HS-27A (cell line): ENCODE data around the gene TAB2.

Experiments
- DNase-seq: peaks from one replicate; pipeline ENCODE4 v3.0.0-alpha.2; 2012; ENCODE audit warnings: low read depth, missing footprints

TAB2 gene

DNA sequence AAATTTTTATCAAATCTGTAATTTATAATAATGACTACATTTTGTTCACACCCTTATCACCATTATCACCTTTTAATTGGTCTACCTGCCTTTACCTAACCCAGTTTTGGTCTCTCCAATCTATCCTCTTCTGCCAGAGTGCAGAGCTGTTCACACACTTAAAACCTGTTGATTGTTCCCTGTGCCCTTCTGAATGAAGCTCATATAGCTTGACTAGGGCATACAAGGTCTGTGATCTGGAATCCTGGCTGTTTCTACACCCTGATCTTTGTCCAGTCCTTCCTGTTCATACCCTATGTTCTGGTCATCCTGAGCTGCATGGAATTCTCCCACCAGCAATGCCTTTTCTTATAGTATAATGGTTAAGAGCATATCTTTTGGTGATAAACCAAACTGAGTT is 53.6 kb downstream of the TAB2 start:
- DNase-seq: no peak

DNA sequence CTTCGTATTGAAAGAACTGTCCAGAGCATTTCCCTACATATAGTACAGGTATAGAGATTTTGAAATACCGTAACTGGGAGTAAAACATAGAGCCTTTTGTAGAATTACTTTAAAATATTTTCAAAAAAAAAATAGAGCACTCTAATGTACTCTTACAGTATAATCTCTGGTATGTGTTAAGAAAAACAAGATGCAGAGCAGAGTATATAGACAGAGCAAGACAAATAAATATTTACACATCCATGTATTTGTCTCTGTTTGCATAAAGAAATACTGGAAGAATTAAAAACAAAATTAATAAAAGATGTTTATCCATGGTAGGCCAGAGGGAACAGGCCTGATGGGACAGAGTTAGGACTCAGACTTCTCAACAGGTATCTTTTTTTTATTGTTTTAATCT is 54.5 kb downstream of the TAB2 start:
- DNase-seq: no peak

- DNase-seq: no peak
Observed at GRCh38 chr6:149373511-149373910, 56.0 kb downstream of the TAB2 start.

GRCh38 chr6:149379977-149380376 is 62.5 kb downstream of the TAB2 start:
- DNase-seq: no peak

DNA sequence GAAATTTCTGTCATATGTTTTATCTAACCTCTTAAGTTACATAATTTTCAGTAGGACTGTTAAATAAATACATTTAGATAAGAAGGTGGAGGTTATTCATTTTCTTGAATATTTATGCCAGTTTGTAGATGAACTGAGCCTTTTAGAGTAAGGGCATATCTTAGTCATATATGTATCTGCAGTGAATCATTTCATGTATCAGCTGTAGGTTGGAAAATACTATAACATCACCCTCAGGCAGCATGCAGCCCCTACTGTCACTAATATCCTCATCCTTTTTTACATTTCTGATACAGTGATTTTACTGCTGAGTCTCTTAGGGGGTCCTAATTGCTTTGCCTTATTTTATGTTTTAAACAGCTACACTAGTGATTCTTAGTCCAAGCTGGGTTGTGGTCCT is 63.0 kb downstream of the TAB2 start:
- no peak for DNase-seq

GRCh38 chr6:149383371-149383770 is 65.9 kb downstream of the TAB2 start:
- DNase-seq: no peak

DNA sequence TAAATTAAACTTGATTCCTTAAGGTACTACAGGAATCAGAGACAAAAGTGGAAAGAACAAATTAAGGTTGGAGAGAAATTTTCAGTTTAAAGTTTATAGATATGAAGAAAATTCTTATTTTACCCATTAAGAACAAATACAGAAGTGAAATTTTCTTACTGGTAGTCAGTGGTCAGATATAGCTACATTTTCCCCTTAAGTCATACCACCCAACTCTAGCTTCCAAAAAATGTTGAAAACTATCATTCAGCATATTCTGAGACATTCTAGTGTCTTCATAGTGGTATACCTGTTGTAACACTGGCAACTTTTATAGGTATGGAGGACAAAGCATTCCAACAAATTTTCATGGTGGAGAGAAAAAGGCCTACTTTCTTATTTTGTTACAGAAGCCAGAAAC is 67.0 kb downstream of the TAB2 start:
- no peak for DNase-seq

GRCh38 chr6:149385998-149386646 is 68.6 kb downstream of the TAB2 start:
- DNase-seq: no peak

- DNase-seq: no peak
Observed at GRCh38 chr6:149387779-149388512, 70.4 kb downstream of the TAB2 start.

DNA sequence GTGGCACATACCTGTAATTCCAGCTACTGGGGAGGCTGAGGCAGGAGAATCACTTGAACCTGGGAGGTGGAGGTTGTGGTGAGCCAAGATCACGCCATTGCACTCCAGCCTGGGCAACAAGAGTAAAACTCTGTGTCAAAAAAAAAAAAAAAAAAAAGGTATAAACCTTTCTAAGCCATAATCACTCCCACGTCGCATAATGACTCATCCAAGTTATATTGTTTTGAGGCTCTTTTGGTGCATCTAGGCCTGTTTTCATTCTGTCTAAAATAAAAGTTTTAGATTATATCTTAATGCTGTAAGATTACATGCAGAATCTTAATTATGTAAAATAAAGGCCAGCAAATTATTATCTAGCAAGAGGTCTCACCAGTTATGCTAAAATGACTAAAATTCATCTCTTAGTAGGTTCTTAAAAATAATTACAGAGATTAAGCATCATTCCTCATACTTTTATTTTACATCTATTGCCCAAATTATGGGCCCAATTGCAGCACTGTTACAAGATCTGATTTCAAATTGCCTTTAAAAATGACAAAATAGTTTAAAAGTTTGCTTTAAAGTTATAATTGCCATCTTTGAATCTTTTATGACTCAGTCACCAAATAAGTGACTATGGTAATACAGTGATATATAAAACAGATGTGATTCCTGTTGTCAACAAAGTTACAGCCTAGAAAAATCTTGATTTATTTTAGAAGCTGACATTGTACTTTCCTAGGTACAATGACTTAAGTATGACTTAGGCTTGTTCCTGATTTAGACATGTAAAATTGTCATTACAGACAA is 72.2 kb downstream of the TAB2 start:
- DNase-seq: no peak

DNA sequence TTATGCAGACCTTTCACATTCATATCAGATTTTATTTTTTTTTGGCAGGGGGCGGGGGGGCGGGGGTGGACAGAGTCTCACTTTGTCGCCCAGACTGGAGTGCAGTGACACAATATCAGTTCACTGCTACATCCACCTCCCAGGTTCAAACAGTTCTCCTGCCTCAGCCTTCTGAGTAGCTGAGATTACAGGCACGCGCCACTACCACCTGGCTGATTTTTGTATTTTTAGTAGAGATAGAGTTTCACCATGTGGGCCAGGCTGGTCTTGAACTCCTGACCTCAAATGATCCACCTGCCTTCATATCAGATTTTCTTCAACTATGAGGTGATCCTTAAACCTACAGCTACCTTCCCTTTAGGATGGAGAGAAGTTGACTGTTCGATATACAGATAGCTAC is 74.6 kb downstream of the TAB2 start:
- no peak for DNase-seq

DNA sequence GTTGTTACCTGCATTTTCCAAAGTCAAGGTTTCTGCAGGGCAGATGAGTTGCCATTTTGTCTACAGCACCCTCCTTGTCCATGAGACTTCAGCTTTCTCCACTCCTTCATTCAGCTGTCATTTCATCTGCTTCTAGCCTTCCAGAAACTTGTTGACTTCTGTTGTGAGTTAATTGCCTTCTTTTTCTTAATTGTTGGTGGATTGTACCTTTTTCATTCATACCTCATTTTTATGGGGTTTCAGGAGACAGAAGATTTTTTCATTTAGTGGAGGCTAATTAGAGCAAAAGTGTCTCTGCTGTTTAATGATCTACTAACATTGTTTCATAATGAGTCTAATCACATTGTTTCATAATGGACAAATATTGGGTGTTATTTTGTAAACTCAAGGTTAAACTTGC is 75.0 kb downstream of the TAB2 start:
- DNase-seq: no peak

DNA sequence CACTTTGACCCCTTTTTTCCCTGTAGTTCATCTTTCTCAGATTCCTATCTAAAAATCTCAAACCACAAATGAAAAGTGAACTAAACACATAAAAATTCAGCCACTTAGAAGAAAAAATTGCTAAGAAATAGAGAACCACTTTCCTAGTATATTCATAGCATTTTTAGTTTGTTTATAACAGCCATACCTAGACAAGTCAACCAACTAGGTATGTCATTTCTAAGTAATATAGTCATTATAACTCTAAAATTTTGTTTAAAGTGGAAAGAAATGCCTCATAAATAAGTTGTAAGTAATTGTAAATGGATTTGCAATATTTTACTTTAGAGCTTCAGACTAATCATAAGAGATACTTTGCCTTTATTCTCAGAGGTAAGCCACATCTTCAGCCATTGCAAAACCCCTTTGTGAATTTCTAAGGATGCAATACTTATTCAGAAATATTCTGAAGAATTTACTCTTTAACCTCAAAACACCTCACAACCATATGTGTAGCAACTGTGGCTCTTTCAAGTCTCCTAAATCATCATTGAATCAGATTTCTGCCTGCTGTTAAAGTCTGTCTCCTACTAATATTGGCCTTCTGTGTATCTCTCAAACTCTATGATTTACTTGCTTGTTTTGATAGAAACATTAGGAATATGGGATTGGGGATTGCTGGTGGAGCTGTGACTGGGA is 75.6 kb downstream of the TAB2 start:
- DNase-seq: no peak

GRCh38 chr6:149395185-149395584 is 77.7 kb downstream of the TAB2 start:
- DNase-seq: no peak

DNA sequence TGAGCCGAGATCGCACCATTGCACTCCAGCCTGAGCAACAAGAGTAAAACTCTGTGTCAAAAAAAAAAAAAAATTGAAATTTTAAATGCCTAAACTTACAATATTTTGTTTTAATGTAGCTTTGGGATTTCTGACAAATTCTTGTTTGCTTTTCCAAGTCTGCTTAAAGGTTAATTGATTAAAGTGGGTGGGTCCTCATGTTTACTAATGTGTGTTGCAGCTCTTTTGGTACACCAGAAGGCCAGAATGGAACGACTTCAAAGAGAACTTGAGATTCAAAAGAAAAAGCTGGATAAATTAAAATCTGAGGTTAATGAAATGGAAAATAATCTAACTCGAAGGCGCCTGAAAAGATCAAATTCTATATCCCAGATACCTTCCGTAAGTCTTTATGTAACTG is 79.9 kb downstream of the TAB2 start:
- DNase-seq: no peak

- no peak for DNase-seq
Observed at GRCh38 chr6:149400050-149400449, 82.5 kb downstream of the TAB2 start, which contains the start of gene SUMO4. TSS of gene SUMO4 (plus strand) at chr6:149400262. CDS start at chr6:149400392, 130 bp downstream.

DNA sequence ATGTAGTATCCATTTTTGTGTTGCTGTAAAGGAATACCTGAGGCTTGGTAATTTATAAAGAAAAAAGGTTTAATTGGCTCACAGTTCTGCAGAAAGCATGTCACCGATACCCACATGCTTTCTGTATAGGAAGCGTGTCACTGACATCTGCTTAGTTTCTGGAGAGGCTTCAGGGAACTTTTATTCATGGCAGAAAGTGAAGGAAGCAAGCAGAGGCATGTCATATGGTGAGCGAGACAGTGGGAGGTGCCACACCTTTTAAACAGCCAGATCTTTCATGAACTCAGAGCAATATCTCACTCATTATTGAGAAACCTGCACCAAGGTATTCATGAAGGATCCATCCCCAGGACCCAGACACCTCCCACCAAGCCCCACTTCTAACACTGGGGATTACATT is 86.0 kb downstream of the TAB2 start:
- DNase-seq: no peak

GRCh38 chr6:149405823-149406765 is 88.6 kb downstream of the TAB2 start:
- no peak for DNase-seq

DNA sequence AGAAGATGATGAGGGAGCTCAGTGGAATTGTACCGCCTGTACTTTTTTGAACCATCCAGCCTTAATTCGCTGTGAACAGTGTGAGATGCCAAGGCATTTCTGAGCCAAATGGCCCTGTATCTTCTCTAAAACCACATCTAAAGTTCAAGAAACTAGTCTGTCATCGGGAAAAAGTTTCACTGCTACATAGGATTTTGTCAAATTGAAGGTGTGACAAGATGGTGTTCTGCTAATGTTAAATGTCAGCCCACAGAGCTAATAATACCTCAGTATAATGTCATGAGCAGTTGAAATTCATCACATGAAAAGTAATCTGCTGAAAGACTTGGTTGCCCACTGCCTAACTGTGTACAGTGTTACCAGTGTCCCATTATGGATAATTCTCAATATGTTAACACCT is 92.1 kb downstream of the TAB2 start:
- no peak for DNase-seq

- DNase-seq: no peak
Observed at GRCh38 chr6:149410557-149410956, 93.0 kb downstream of the TAB2 start.

DNA sequence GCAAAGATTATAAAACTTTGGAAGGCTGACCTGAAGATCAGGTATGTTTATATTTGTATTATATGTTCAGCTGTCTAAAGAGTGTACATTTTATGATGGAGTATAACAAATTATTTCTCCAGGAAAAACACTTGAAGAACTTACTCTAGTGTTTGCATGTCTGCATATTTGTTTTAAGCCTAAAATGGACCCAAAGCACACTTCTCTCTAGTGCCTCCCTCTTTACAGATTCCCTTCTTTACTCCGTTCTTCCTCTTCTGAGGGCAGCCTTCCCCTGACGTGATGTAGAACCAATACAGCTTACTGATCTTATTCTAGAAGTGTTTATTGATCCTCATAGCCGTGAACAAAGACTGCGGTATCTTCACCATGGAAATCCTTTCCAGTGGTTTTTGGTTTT is 96.5 kb downstream of the TAB2 start:
- no peak for DNase-seq
